B cell (primary cell): Measurements from ENCODE around the gene ITPK1. TPM values are rescaled to one million over a fixed set of nuclear protein-coding genes. Genes with fewer than 3 reads are reported as not detected.
A peak's percentile ranks its signal among the peaks of the same experiment; 100 is the strongest.

ENCODE experiments used
- ATAC-seq: fragments of 200-7000 bp; cut with Tn5 transposase; one replicate; pipeline ENCODE4 v1.10.0; 2021; ENCODE audit warnings: low read depth, mild to moderate bottlenecking, moderate number of reproducible peaks, moderate library complexity
- CTCF ChIA-PET: fragments of 350-600 bp; sonication (Branson Sonifier 250); formaldehyde crosslinking; loops from one replicate; lab custom pipeline; 2021; ENCODE audit warnings: antibody characterized with exemption, inconsistent platforms; lab: Charles Lee
- POLR2A ChIA-PET: fragments of 350-600 bp; sonication (Branson Sonifier 250); formaldehyde crosslinking; loops from one replicate; lab custom pipeline; 2021; ENCODE audit warnings: antibody characterized with exemption; lab: Charles Lee
- DNase-seq: peaks from one replicate; pipeline ENCODE4 v3.0.0; 2013
- H2AFZ ChIP-seq: 2 replicates; pipeline ENCODE4 v1.6.1; 2012; ENCODE audit warnings: mild to moderate bottlenecking, low read depth, low read length; ENCODE audit not compliant: insufficient read depth, poor library complexity, severe bottlenecking
- H3K27ac ChIP-seq, 2 donors: 1 replicate in 1 of 2; 2 replicates in 1 of 2; pipeline ENCODE4 v1.5.1; 2012 to 2013; ENCODE audit warnings: low read length in 2 of 2, mild to moderate bottlenecking in 2 of 2, moderate library complexity in 1 of 2
- H3K27me3 ChIP-seq, 4 experiments: fragments of 200-600 bp in 1 of 4; sonication (generic) in 1 of 4; replicated peaks in 1 of 4; 1 replicate in 2 of 4; 2 replicates in 2 of 4; pipeline versions ENCODE4 v1.6.1 to v1.7.0; 2013 to 2016; ENCODE audit warnings: low read length in 3 of 4, mild to moderate bottlenecking in 2 of 4, mixed read lengths in 1 of 4, moderate library complexity in 1 of 4; ENCODE audit not compliant: insufficient read depth in 4 of 4, control insufficient read depth in 3 of 4; ENCODE audit errors: control extremely low read depth in 1 of 4
- H3K36me3 ChIP-seq, 2 experiments: replicated peaks in 1 of 2; 1 replicate in 1 of 2; 2 replicates in 1 of 2; pipeline versions ENCODE4 v1.6.1 to v1.7.1; 2013; ENCODE audit warnings: low read length in 1 of 2; ENCODE audit not compliant: insufficient read depth in 2 of 2, control insufficient read depth in 1 of 2; ENCODE audit errors: control extremely low read depth in 1 of 2, extremely low read depth in 1 of 2
- H3K4me1 ChIP-seq, 2 donors: fragments of 200-600 bp in 1 of 2; sonication (generic) in 1 of 2; 1 replicate in 1 of 2; 2 replicates in 1 of 2; pipeline versions ENCODE4 v1.5.1 to v1.6.1; 2013 to 2017; ENCODE audit warnings: low read length in 2 of 2; ENCODE audit not compliant: control insufficient read depth in 2 of 2, insufficient read depth in 2 of 2
- H3K4me2 ChIP-seq: replicated peaks from 2 replicates; pipeline ENCODE3; 2012; ENCODE audit warnings: mild to moderate bottlenecking, low read depth, low read length; ENCODE audit not compliant: poor library complexity, severe bottlenecking
- H3K4me3 ChIP-seq, 5 experiments: fragments of 200-600 bp in 1 of 5; sonication (generic) in 1 of 5; 1 replicate in 3 of 5; 2 replicates in 2 of 5; pipeline versions ENCODE4 v1.5.1 to v1.7.0; 2011 to 2016; ENCODE audit warnings: low read length in 4 of 5, mild to moderate bottlenecking in 4 of 5, low read depth in 2 of 5, control low read depth in 1 of 5, moderate library complexity in 1 of 5; ENCODE audit not compliant: insufficient read depth in 1 of 5; ENCODE audit errors: control extremely low read depth in 1 of 5, extremely low read depth in 1 of 5
- H3K79me2 ChIP-seq: fragments of 200-600 bp; sonication (generic); one replicate; pipeline ENCODE4 v1.6.0; 2016; ENCODE audit warnings: low read length; ENCODE audit not compliant: control insufficient read depth, insufficient read depth
- H3K9ac ChIP-seq: fragments of 200-600 bp; sonication (generic); 2 replicates; pipeline ENCODE4 v1.6.1; 2017; ENCODE audit warnings: mild to moderate bottlenecking, low read length, moderate library complexity
- H3K9me3 ChIP-seq, 3 donors: one replicate each; pipeline versions ENCODE4 v1.6.1 to v1.7.1; 2013; ENCODE audit warnings: low read length in 2 of 3; ENCODE audit not compliant: control insufficient read depth in 2 of 3, insufficient read depth in 1 of 3; ENCODE audit errors: control extremely low read depth in 1 of 3
- H4K20me1 ChIP-seq: 2 replicates; pipeline ENCODE4 v1.6.0; 2012; ENCODE audit warnings: mild to moderate bottlenecking, low read length; ENCODE audit not compliant: insufficient read depth, control insufficient read depth, poor library complexity, severe bottlenecking
- H3K27ac Mint-ChIP-seq: one replicate; pipeline ENCODE4 v1.8.0; 2021; ENCODE audit warnings: mixed read lengths
- H3K27me3 Mint-ChIP-seq: one replicate; pipeline ENCODE4 v1.8.0; 2021; ENCODE audit warnings: mixed read lengths
- H3K4me1 Mint-ChIP-seq: one replicate; pipeline ENCODE4 v1.8.0; 2021; ENCODE audit warnings: mixed read lengths
- H3K4me3 Mint-ChIP-seq: one replicate; pipeline ENCODE4 v1.8.0; 2021; ENCODE audit warnings: mixed read lengths
- H3K9me3 Mint-ChIP-seq: one replicate; pipeline ENCODE4 v1.8.0; 2022; ENCODE audit warnings: mixed read lengths; ENCODE audit not compliant: insufficient read depth
- EZH2 ChIP-seq: IDR thresholded peaks from 2 replicates; pipeline ENCODE4 v1.6.1; 2012; ENCODE audit warnings: borderline replicate concordance, low read depth, mild to moderate bottlenecking, moderate library complexity, low read length; ENCODE audit not compliant: insufficient read depth, poor library complexity, severe bottlenecking
- WGBS: methylation state at CpG from one replicate; pipeline ENCODE4 v1.1.5; 2013; ENCODE audit warnings: missing lambda C conversion rate; ENCODE audit not compliant: insufficient coverage; 5-methylcytosine and 5-hydroxymethylcytosine counted together
- intact Hi-C: fragments of 100-400 bp; cut with micrococcal nuclease; formaldehyde crosslinking; loops from one replicate; pipeline ENCODE4 v1.10.0; 2022
- polyA plus RNA-seq: library from polyadenylated mRNA; depleted of rRNA; stranded (reverse); fragments of >200 nt; gene quantifications from 2 replicates; pipeline ENCODE4 v1.2.3, GENCODE V29; 2012
- total RNA-seq, 2 donors: library from RNA; stranded (reverse); fragments of 120-200 nt in 1 of 2; gene quantifications; 1 replicate in 1 of 2; 2 replicates in 1 of 2; pipeline versions ENCODE4 v1.2.3 to v1.2.4, GENCODE V29; 2013 to 2022
- TF ChIP-seq, protein P1 (sequence below): fragments of 200-600 bp; IDR thresholded peaks from one replicate; pipeline ENCODE4 v1.8.0; 2022; ENCODE audit warnings: antibody characterized with exemption, mild to moderate bottlenecking

The ITPK1 gene
- total and polyA plus RNA-seq, 2 donors (not counting 1 experiment from before 2014, with no cell fraction given) = 46.0 to 46.9 TPM

- H3K79me2 ChIP-seq = peaks cover 43% of the 10 kb centered on the region
These were observed 86.3 kb downstream of the ITPK1 start for GRCh38 chr14:93029417-93029816.

GRCh38 chr14:93028724-93029076 is 87.0 kb downstream of the ITPK1 start:
- Mint-ChIP-seq H3K27me3 (no peaks in the 10 kb centered on the region), H3K4me1 (peaks cover 45% of the 10 kb centered on the region), H3K27ac (peak overlapping the region; percentile 72), H3K9me3 (no peaks in the 10 kb centered on the region), H3K4me3 (peak overlapping the region; percentile 26)
- H3K4me3 ChIP-seq = no peak overlapping the region
- peaks cover 0 to 7% of the 10 kb centered on the region in 2 experiments for H3K36me3 ChIP-seq
- H3K9me3 ChIP-seq = no peaks in the 10 kb centered on the region
- ATAC-seq (peak; percentile 29), DNase-seq (no peak)
- no peak overlapping the region for H2AFZ ChIP-seq
- H3K4me1 ChIP-seq = peaks cover 19 to 37% of the 10 kb centered on the region in 2 donors
- H4K20me1 ChIP-seq = peaks cover 4% of the 10 kb centered on the region
- H3K4me2 ChIP-seq = no peak overlapping the region
- WGBS = 87% methylated on average over 8 of the region's 9 CpGs
- no peak for TF ChIP-seq EZH2
- TF ChIP-seq, protein P1, sequence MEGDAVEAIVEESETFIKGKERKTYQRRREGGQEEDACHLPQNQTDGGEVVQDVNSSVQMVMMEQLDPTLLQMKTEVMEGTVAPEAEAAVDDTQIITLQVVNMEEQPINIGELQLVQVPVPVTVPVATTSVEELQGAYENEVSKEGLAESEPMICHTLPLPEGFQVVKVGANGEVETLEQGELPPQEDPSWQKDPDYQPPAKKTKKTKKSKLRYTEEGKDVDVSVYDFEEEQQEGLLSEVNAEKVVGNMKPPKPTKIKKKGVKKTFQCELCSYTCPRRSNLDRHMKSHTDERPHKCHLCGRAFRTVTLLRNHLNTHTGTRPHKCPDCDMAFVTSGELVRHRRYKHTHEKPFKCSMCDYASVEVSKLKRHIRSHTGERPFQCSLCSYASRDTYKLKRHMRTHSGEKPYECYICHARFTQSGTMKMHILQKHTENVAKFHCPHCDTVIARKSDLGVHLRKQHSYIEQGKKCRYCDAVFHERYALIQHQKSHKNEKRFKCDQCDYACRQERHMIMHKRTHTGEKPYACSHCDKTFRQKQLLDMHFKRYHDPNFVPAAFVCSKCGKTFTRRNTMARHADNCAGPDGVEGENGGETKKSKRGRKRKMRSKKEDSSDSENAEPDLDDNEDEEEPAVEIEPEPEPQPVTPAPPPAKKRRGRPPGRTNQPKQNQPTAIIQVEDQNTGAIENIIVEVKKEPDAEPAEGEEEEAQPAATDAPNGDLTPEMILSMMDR = no peak
- POLR2A ChIA-PET = no interaction called here
- H3K27me3 ChIP-seq = no peaks in the 10 kb centered on the region
- CTCF ChIA-PET = no interaction called here
- no peak overlapping the region for H3K27ac ChIP-seq
- intact Hi-C loops = no loop called here
- H3K79me2 ChIP-seq = peaks cover 48% of the 10 kb centered on the region
- H3K9ac ChIP-seq = no peak overlapping the region

More at GRCh38 chr14:93029417-93029816, 86.3 kb downstream of the ITPK1 start:
- no peak overlapping the region for H3K4me3 Mint-ChIP-seq
- Histone ChIP-seq H3K4me3 (no peak overlapping the region), H4K20me1 (peaks cover 5% of the 10 kb centered on the region), H2AFZ (no peak overlapping the region), H3K9me3 (no peaks in the 10 kb centered on the region), H3K36me3 (peaks cover 0 to 7% of the 10 kb centered on the region in 2 experiments), H3K4me1 (peaks cover 25 to 44% of the 10 kb centered on the region in 2 donors), H3K27ac (no peak overlapping the region), H3K9ac (no peak overlapping the region), H3K27me3 (no peaks in the 10 kb centered on the region), H3K4me2 (no peak overlapping the region)
- ATAC-seq (no peak), DNase-seq (no peak)
- no peaks in the 10 kb centered on the region for H3K27me3 Mint-ChIP-seq
- intact Hi-C loops = no loop called here
- peaks cover 52% of the 10 kb centered on the region for H3K4me1 Mint-ChIP-seq
- POLR2A ChIA-PET = no interaction called here
- 94% methylated on average over 5 of the region's 5 CpGs for WGBS
- no peaks in the 10 kb centered on the region for H3K9me3 Mint-ChIP-seq
- TF ChIP-seq EZH2 = no peak
- TF ChIP-seq, protein P1 = no peak
- no peak overlapping the region for H3K27ac Mint-ChIP-seq
- CTCF ChIA-PET = interaction anchor here (0.6 kb wide), 1 partner anchor 103 kb away, joined by 3 read pairs; no protein-coding TSS in a partner anchor
